BLaER1 (cell line): ENCODE results near the gene MAU2.
A peak's percentile ranks its signal among the peaks of the same experiment; 100 is the strongest.

Experiments used
- H3K27ac ChIP-seq: shearing (Covaris generic); formaldehyde crosslinking; 2 replicates; pipeline ENCODE4 v1.8.1; 2022
- H3K27me3 ChIP-seq: shearing (Covaris generic); formaldehyde crosslinking; 2 replicates; pipeline ENCODE4 v1.8.1; 2022
- H3K36me3 ChIP-seq: shearing (Covaris generic); formaldehyde crosslinking; 2 replicates; pipeline ENCODE4 v1.8.1; 2022
- H3K4me1 ChIP-seq: shearing (Covaris generic); formaldehyde crosslinking; 2 replicates; pipeline ENCODE4 v1.8.1; 2022
- H3K4me2 ChIP-seq: shearing (Covaris generic); formaldehyde crosslinking; 2 replicates; pipeline ENCODE4 v1.8.1; 2022
- H3K4me3 ChIP-seq: shearing (Covaris generic); formaldehyde crosslinking; 2 replicates; pipeline ENCODE4 v1.8.1; 2022
- H3K9ac ChIP-seq: shearing (Covaris generic); formaldehyde crosslinking; 2 replicates; pipeline ENCODE4 v1.8.1; 2022
- H3K9me3 ChIP-seq: shearing (Covaris generic); formaldehyde crosslinking; 2 replicates; pipeline ENCODE4 v1.8.1; 2022
- H4K20me1 ChIP-seq: shearing (Covaris generic); formaldehyde crosslinking; 2 replicates; pipeline ENCODE4 v1.8.1; 2022
- Cebpa-rat ChIP-seq: shearing (Covaris generic); IDR thresholded peaks from 2 replicates; pipeline ENCODE4 v1.8.1; 2022

Gene MAU2

DNA sequence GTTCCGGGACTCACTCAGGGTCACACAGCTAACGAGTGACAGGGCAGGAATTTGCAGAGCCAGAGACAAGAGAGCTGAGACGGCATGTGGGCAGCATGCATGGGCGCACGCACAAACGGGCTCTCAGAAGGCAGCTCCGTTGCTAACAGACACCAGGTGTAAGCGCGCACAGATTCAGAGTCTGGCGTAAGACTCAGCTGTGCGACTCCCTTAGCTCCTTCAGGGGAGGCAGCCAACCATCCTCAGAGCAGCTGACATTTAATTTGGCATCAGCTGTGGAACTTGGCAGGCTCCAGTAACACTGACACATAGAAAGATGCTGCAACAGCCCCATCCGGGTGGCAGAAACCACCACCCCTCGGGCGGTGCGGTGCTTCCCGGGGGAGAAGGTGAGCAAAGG lies 40.1 kb upstream of the MAU2 start:
- no peak for TF ChIP-seq Cebpa-rat
- Histone ChIP-seq H3K27ac (no peak overlapping the region), H3K4me2 (peak overlapping the region; percentile 17; the same call in 1 of the 2 replicates), H3K9me3 (no peaks in the 10 kb centered on the region), H4K20me1 (peaks cover 13% of the 10 kb centered on the region), H3K9ac (no peak overlapping the region), H3K4me1 (peaks cover 16% of the 10 kb centered on the region), H3K27me3 (no peaks in the 10 kb centered on the region), H3K36me3 (peaks cover 99% of the 10 kb centered on the region), H3K4me3 (no peak overlapping the region)

DNA sequence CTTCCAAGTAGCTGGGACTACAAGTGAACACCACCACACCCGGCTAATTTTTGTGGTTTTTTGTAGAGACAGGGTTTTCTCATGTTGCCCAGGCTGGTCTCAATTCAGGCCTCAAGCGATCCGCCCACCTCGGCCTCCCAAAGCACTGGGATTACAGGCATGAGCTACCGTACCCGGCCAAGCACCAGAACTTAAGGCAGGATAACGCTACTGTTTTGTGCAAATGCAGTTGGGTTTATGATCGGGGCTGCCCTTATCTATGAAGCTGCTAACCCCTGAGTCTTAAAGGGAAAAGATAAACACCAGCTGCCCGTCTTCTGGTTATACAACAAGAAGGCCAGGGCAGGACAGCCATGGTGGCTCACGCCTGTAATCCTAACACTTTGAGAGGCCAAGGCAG lies 34.9 kb upstream of the MAU2 start:
- H4K20me1 ChIP-seq = peaks cover 10% of the 10 kb centered on the region; the same call in 1 of the 2 replicates
- no peak overlapping the region for H3K9ac ChIP-seq
- H3K9me3 ChIP-seq = no peaks in the 10 kb centered on the region
- peaks cover 99% of the 10 kb centered on the region for H3K36me3 ChIP-seq
- no peaks in the 10 kb centered on the region for H3K27me3 ChIP-seq
- H3K4me1 ChIP-seq = peaks cover 8% of the 10 kb centered on the region
- TF ChIP-seq Cebpa-rat = no peak
- H3K4me3 ChIP-seq = no peak overlapping the region
- no peak overlapping the region for H3K4me2 ChIP-seq
- H3K27ac ChIP-seq = no peak overlapping the region

DNA sequence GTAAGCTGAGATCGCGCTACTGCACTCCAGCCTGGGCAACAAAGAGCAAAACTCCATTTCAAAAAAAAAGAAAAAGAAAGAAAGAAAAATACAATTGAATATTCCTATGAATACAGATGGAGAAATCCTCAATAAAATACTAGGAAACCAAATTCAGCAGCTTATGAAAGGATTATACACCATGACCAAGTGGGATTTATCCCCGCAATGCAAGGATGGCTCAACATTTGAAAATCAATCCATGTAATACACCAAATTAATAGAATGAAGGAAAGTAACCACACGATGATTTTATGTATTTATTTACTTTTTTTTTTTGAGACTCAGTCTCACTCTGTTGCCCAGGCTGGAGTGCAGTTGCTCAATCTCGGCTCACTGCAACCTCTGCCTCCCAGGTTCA lies 28.0 kb upstream of the MAU2 start:
- Histone ChIP-seq H3K4me2 (no peak overlapping the region), H3K4me3 (no peak overlapping the region), H3K9me3 (peaks cover 11% of the 10 kb centered on the region), H3K27ac (no peak overlapping the region), H3K4me1 (no peaks in the 10 kb centered on the region), H3K9ac (no peak overlapping the region), H3K27me3 (no peaks in the 10 kb centered on the region), H3K36me3 (peaks cover 98% of the 10 kb centered on the region), H4K20me1 (0 out of 2 replicates have a peak, but pooled peaks cover 7% of the 10 kb centered on the region)
- TF ChIP-seq Cebpa-rat = no peak

DNA sequence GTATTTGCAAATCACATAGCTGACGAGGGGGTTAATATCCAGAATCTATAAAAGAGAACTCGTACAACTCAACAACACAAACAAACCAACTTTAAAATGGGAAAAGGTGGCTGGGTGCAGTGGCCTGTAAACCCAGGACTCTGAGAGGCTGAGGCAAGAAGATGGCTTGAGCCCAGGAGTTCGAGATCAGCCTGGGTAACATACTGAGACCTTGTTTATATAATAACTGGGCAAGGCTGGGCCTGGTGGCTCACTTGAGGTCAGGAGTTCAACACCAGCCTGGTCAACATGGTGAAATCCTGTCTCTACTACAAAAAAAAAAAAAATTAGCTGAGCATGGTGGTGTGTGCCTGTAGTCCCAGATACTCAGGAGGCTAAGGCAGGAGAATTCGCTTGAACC lies 25.7 kb upstream of the MAU2 start:
- H3K27me3 ChIP-seq = no peaks in the 10 kb centered on the region
- no peak overlapping the region for H3K4me3 ChIP-seq
- no peak overlapping the region for H3K4me2 ChIP-seq
- peaks cover 11% of the 10 kb centered on the region for H3K9me3 ChIP-seq
- peaks cover 94% of the 10 kb centered on the region for H3K36me3 ChIP-seq
- 0 out of 2 replicates have a peak, but pooled peaks cover 7% of the 10 kb centered on the region for H4K20me1 ChIP-seq
- no peak for TF ChIP-seq Cebpa-rat
- no peak overlapping the region for H3K27ac ChIP-seq
- H3K4me1 ChIP-seq = no peaks in the 10 kb centered on the region
- H3K9ac ChIP-seq = no peak overlapping the region

DNA sequence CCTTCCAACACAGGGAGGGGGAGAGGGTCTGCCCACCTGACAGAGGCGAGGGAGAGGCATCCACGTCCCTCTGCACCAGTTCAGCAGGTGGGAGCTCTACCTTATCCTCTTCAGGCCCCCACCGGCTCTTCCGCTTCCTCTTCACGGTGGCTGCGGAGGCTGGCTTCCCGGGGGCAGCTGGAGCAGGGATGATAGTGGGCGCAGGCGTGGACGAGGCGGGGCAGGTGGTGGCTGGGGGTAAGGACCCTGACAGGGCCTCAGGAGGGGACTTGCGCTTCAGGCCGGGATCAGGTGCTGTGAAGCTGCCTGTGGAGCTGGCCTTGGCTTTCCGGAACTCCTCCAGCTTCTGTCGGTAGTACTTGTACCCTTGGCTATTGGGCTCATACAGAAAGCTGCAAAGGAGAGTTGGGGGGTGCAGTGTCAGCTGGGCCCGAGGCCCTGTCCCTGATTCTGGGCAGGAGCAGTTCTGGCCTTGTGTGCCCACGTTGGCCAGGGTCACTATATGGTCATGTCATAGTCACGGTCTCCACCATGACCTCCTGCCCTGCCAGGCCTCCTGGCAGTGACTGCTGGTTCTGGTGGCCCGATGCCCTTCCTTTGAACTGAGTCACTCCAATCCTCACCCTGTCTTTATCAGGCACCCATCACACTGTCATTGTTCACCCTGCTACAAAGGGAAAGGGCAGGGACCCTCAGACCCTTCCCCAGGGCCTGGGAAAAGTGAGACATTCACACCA lies 23.5 kb upstream of the MAU2 start:
- H3K27ac ChIP-seq = no peak overlapping the region

DNA sequence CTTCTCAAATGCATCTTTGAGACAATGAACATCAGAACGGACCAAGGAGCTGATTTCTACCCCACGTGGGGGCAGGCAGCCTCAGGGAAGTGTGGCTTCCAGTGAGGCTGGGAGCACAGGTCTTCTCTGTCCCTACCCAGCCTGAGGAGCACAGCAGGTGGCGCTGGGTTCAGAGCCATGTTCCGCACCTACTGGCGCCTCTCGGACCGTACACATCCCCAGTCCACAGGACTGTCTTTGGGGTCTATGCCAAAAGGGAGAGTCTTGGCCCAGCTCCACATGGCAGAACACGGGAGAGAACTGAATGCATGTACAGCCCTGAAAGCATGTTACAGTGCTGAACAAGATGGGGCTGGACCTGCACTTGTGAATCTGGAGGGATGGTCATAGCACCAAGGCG lies 22.9 kb upstream of the MAU2 start:
- no peak overlapping the region for H3K4me2 ChIP-seq
- peaks cover 95% of the 10 kb centered on the region for H3K36me3 ChIP-seq
- no peak overlapping the region for H3K27ac ChIP-seq
- TF ChIP-seq Cebpa-rat = no peak
- H4K20me1 ChIP-seq = 0 out of 2 replicates have a peak, but pooled peaks cover 7% of the 10 kb centered on the region
- H3K9ac ChIP-seq = no peak overlapping the region
- no peaks in the 10 kb centered on the region for H3K4me1 ChIP-seq
- H3K9me3 ChIP-seq = peaks cover 5% of the 10 kb centered on the region
- H3K4me3 ChIP-seq = no peak overlapping the region
- no peaks in the 10 kb centered on the region for H3K27me3 ChIP-seq

More for the DNA sequence above, 23.5 kb upstream of the MAU2 start:
- H3K4me1 ChIP-seq = no peaks in the 10 kb centered on the region
- TF ChIP-seq Cebpa-rat = no peak
- no peak overlapping the region for H3K9ac ChIP-seq
- H3K36me3 ChIP-seq = peaks cover 96% of the 10 kb centered on the region
- H3K9me3 ChIP-seq = peaks cover 11% of the 10 kb centered on the region
- H3K4me2 ChIP-seq = no peak overlapping the region
- H3K27me3 ChIP-seq = no peaks in the 10 kb centered on the region
- 0 out of 2 replicates have a peak, but pooled peaks cover 7% of the 10 kb centered on the region for H4K20me1 ChIP-seq
- no peak overlapping the region for H3K4me3 ChIP-seq

DNA sequence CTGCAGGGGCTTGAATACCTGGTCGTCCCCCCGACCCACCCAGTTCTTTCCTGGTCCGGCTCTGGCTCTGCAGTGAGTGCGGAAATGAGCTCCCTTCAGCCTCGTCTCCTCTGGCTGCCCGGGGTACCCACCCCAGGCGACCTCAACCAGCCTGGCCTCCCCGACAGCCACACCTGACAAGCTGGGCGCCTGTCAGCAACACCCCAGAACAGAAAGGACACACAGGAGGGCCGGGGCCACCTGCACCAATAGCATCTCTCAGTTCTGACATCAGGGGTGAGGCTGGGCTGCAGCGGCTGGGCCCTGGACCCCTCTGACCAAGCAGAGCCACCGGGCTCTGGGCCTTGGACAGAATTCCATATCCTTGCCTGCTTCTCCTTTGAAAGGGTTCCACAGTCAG lies 20.0 kb upstream of the MAU2 start:
- Histone ChIP-seq H3K27ac (no peak overlapping the region), H3K9me3 (no peaks in the 10 kb centered on the region), H3K4me3 (no peak overlapping the region), H3K4me1 (no peaks in the 10 kb centered on the region), H3K4me2 (no peak overlapping the region), H3K9ac (no peak overlapping the region), H3K36me3 (peaks cover 95% of the 10 kb centered on the region), H4K20me1 (peaks cover 20% of the 10 kb centered on the region), H3K27me3 (no peaks in the 10 kb centered on the region)
- no peak for TF ChIP-seq Cebpa-rat

DNA sequence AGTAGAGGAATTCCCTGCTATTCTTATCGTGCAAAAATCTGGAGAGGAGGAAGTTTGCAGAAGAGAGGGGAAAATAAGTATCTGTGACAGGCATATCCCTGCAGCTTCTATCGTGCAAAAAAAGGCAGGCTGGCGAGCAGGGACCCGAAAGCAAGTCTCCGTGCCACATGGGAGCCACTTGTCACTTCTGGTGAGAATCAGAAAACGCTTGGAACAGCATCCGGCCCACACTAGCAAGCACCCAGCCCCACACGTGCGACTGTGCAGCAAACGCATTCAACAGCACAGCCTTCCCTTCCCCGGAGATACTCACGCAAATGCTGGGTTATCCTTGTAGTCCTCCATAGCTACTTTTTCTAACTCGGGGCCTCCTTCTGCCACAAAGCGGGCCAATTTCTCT lies 17.2 kb upstream of the MAU2 start:
- Histone ChIP-seq H3K36me3 (peaks cover 95% of the 10 kb centered on the region), H3K27me3 (no peaks in the 10 kb centered on the region), H3K4me3 (no peak overlapping the region), H3K4me1 (no peaks in the 10 kb centered on the region), H3K4me2 (no peak overlapping the region), H3K9ac (no peak overlapping the region), H4K20me1 (peaks cover 42% of the 10 kb centered on the region), H3K9me3 (no peaks in the 10 kb centered on the region), H3K27ac (no peak overlapping the region)
- no peak for TF ChIP-seq Cebpa-rat

DNA sequence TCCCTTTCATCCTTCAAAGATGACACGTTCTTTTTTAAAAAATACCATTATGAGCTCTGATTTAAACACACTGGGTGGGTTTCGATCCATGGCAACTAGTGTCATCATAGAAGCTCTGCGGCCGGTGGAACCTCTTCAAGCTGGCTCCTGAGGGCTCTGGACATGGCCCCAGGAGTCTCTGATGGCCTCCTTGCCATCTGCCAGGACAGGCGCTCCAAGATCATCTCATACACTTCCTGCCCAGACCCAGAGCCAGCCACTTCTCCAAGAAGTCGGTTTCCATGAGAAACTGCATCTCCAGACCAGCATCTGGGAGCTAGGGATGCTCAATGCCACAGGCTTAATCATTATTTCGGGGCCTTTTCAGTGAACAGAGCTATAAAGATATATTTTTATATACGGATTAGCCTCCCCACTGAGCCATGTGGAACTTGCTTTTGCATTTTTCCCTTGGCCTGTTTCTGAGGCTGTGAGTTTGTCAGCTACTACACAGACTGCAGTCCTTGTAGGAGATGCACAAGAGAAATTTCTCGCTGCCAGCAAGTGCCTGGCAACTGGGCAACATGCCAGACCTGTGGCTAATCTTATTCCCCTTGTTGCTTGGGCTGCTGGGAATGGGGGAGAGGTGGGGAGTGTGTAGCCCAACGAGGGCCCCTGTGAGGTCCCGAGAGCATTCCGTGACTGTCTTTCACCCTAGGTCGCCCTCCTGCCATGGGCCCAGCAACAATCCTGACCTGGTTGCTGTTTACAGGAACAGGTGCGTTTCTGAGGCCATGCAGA lies 16.3 kb upstream of the MAU2 start:
- no peak overlapping the region for H3K4me2 ChIP-seq
- peaks cover 43% of the 10 kb centered on the region for H4K20me1 ChIP-seq
- H3K4me1 ChIP-seq = no peaks in the 10 kb centered on the region
- H3K9ac ChIP-seq = no peak overlapping the region
- H3K27ac ChIP-seq = no peak overlapping the region
- H3K27me3 ChIP-seq = no peaks in the 10 kb centered on the region
- no peak for TF ChIP-seq Cebpa-rat
- H3K9me3 ChIP-seq = no peaks in the 10 kb centered on the region
- peaks cover 97% of the 10 kb centered on the region for H3K36me3 ChIP-seq
- H3K4me3 ChIP-seq = no peak overlapping the region

DNA sequence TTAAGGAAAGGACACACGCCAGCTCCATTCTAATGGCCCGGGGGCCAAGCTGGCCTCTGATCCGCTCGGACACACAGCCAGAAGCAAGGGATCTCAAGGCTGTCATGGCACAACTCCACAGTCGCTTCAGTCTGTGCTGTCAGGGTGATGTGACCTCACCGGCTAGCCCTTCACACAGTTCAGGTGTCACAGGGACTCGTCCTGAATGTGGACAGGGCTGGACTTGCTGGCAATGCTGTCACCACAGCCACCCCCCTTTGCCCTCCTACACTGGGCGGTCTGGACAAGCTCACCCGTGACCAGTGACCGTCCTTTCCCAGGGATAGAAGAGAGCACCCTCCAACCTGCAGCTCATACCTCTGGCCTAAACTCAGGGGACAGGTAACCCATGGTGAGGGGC lies 15.6 kb upstream of the MAU2 start:
- TF ChIP-seq Cebpa-rat = no peak
- no peak overlapping the region for H3K9ac ChIP-seq
- H3K27ac ChIP-seq = no peak overlapping the region

More for the DNA sequence above, 15.6 kb upstream of the MAU2 start:
- Histone ChIP-seq H3K4me3 (no peak overlapping the region), H3K27me3 (no peaks in the 10 kb centered on the region), H3K4me2 (no peak overlapping the region), H3K36me3 (peaks cover 99% of the 10 kb centered on the region), H3K4me1 (no peaks in the 10 kb centered on the region), H4K20me1 (peaks cover 43% of the 10 kb centered on the region), H3K9me3 (no peaks in the 10 kb centered on the region)
